Kidney (tissue), 14 donors: ENCODE measurements around the gene PWWP2A. TPM values are rescaled to one million over a fixed set of nuclear protein-coding genes. Genes with fewer than 3 reads are reported as not detected.
"Not testable (repeated sequence)": the region's sequence is repeated elsewhere in the genome, so short reads cannot be mapped to it uniquely, and the experiment has no call there.

ENCODE experiments used
- DNase-seq, 5 donors: peaks; one replicate each; pipeline ENCODE4 v3.0.0-alpha.2; 2013 to 2020
- FAIRE-seq: peaks from 2 replicates; lab custom pipeline; 2012; peaks lifted over from hg19 to GRCh38; lab: Jason Lieb, UNC
- H3K27ac ChIP-seq, 2 donors: one replicate each; pipeline ENCODE4 v1.7.0; 2013; ENCODE audit warnings: low read depth in 2 of 2, low read length in 2 of 2, inconsistent platforms in 1 of 2
- H3K27me3 ChIP-seq: one replicate; pipeline ENCODE4 v1.7.1; 2013; ENCODE audit warnings: low read length, inconsistent platforms; ENCODE audit not compliant: control insufficient read depth, insufficient read depth
- H3K36me3 ChIP-seq, 3 donors: one replicate each; pipeline versions ENCODE4 v1.7.0 to v1.7.1; 2013; ENCODE audit warnings: low read length in 3 of 3, control low read depth in 1 of 3, inconsistent platforms in 1 of 3; ENCODE audit not compliant: insufficient read depth in 3 of 3, control insufficient read depth in 2 of 3
- H3K4me1 ChIP-seq, 3 donors: one replicate each; pipeline versions ENCODE4 v1.7.0 to v1.7.1; 2013; ENCODE audit warnings: low read length in 3 of 3, inconsistent platforms in 1 of 3, low read depth in 1 of 3; ENCODE audit not compliant: control insufficient read depth in 2 of 3, insufficient read depth in 2 of 3
- H3K4me3 ChIP-seq, 3 donors: one replicate each; pipeline versions ENCODE4 v1.7.0 to v1.8.1; 2013; ENCODE audit warnings: low read length in 3 of 3, control low read depth in 1 of 3, inconsistent platforms in 1 of 3
- H3K9ac ChIP-seq, 3 donors: one replicate each; pipeline versions ENCODE4 v1.7.0 to v1.7.1; 2013; ENCODE audit warnings: low read length in 3 of 3, control low read depth in 1 of 3, inconsistent platforms in 1 of 3
- H3K9me3 ChIP-seq, 3 donors: one replicate each; pipeline versions ENCODE4 v1.7.0 to v1.7.1; 2013; ENCODE audit warnings: low read length in 3 of 3, control low read depth in 1 of 3, inconsistent platforms in 1 of 3; ENCODE audit not compliant: control insufficient read depth in 2 of 3, insufficient read depth in 1 of 3
- CTCF ChIP-seq: IDR thresholded peaks from 3 replicates; pipeline ENCODE4 v1.5.1; 2012; ENCODE audit warnings: mild to moderate bottlenecking, moderate library complexity, borderline replicate concordance; ENCODE audit not compliant: insufficient read depth; ENCODE audit errors: extremely low read depth
- intact Hi-C: fragments of 100-400 bp; cut with DNase I; formaldehyde crosslinking; loops from one replicate; pipeline ENCODE4 v1.11.1; 2022
- polyA plus RNA-seq: library from polyadenylated mRNA; stranded (reverse); fragments of 350-450 nt; fragmentation: Illumina TruSeq; extraction: RNeasy Lipid Tissue Mini Kit (QIAGEN cat#74804); gene quantifications from one replicate; pipeline ENCODE4 v1.2.3, GENCODE V29; 2014; ENCODE audit warnings: low read depth, low replicate concordance; ENCODE audit not compliant: insufficient read depth
- total RNA-seq: library from RNA; stranded (reverse); fragmentation: NEBNext Ultra II Directional; extraction: Animal tissue kit (Norgen Biotek cat#: 25700); gene quantifications from one replicate; pipeline ENCODE4 v1.2.1, GENCODE V29; 2021
- donor health status: control.
- donor health status: control.
- donor health status: control.
- donor health status: control.
- donor health status: control.
- donor health status: DM: yes; HTN: yes; CAD: no.
- donor health status: Normal renal cell carcinoma (clear cell type).

Gene PWWP2A
- total and polyA plus RNA-seq, 2 donors from 2014 or later, result 6.3 to 21.6 TPM

GRCh38 chr5:160151017-160151416 is 31.8 kb upstream of the PWWP2A start:
- intact Hi-C loops, result no loop called here
- DNase-seq (no peak), FAIRE-seq (no peak)
- H3K9ac ChIP-seq, result no peak overlapping the region
- no peaks in the 10 kb centered on the region for H3K27me3 ChIP-seq
- H3K36me3 ChIP-seq, result no peaks in the 10 kb centered on the region
- no peaks in the 10 kb centered on the region for H3K4me1 ChIP-seq
- no peaks in the 10 kb centered on the region for H3K9me3 ChIP-seq
- no peak overlapping the region for H3K27ac ChIP-seq
- no peak for TF ChIP-seq CTCF
- H3K4me3 ChIP-seq, result no peak overlapping the region

- Histone ChIP-seq H3K36me3 (no peaks in the 10 kb centered on the region), H3K9me3 (no peaks in the 10 kb centered on the region), H3K4me1 (no peaks in the 10 kb centered on the region), H3K27me3 (no peaks in the 10 kb centered on the region), H3K27ac (no peak overlapping the region), H3K9ac (no peak overlapping the region), H3K4me3 (no peak overlapping the region)
- no peak for TF ChIP-seq CTCF
- DNase-seq, result no peak
- no peak for FAIRE-seq
- intact Hi-C loops, result no loop called here
Measured at GRCh38 chr5:160150381-160150780, 31.1 kb upstream of the PWWP2A start.

- FAIRE-seq, H3K9me3 ChIP-seq, H3K27ac ChIP-seq, H3K9ac ChIP-seq, H3K4me3 ChIP-seq, intact Hi-C loops, DNase-seq, H3K4me1 ChIP-seq, H3K36me3 ChIP-seq, H3K27me3 ChIP-seq: not testable (repeated sequence)
Measured at GRCh38 chr5:160144436-160144835, 25.2 kb upstream of the PWWP2A start.

GRCh38 chr5:160134332-160134731 is 15.1 kb upstream of the PWWP2A start:
- no peak for DNase-seq
- Histone ChIP-seq H3K36me3 (no peaks in the 10 kb centered on the region), H3K9me3 (no peaks in the 10 kb centered on the region), H3K27me3 (no peaks in the 10 kb centered on the region), H3K4me1 (peaks cover 0 to 2% (median 0%) of the 10 kb centered on the region in 3 donors), H3K4me3 (no peak overlapping the region), H3K9ac (no peak overlapping the region), H3K27ac (no peak overlapping the region)
- no peak for TF ChIP-seq CTCF
- intact Hi-C loops, result no loop called here
- FAIRE-seq, result no peak
